PC-3 (cell line): ENCODE results near the gene MACROD2. TPM values are rescaled to one million over a fixed set of nuclear protein-coding genes. Genes with fewer than 3 reads are reported as not detected.

Source experiments
- ATAC-seq: fragments of 200-7000 bp; cut with Tn5 transposase; 2 replicates; pipeline ENCODE4 v1.9.1; 2020; ENCODE audit warnings: mild to moderate bottlenecking, moderate library complexity
- BruUV-seq: library from RNA; stranded (reverse); fragments of 400-500 nt; replicated peaks from 2 replicates; lab custom pipeline; 2021; lab: Mats Ljungman, UMichigan
- CTCF ChIA-PET: fragments of 300-600 bp; sonication (Branson Sonifier 250); formaldehyde crosslinking; loops from one replicate; lab custom pipeline; 2022; ENCODE audit warnings: antibody characterized with exemption; lab: Charles Lee
- POLR2A ChIA-PET: fragments of 300-600 bp; sonication (Branson Sonifier 250); formaldehyde crosslinking; loops from one replicate; lab custom pipeline; 2022; ENCODE audit warnings: antibody characterized with exemption; ENCODE audit not compliant: unreplicated experiment; lab: Charles Lee
- DNase-seq: peaks from one replicate; pipeline ENCODE4 v3.0.0-alpha.2; 2015
- H2AFZ ChIP-seq: fragments of 300-600 bp; sonication (generic); 2 replicates; pipeline ENCODE4 v1.6.0; 2016; ENCODE audit warnings: antibody characterized with exemption, low read length
- H3F3A ChIP-seq: fragments of 300-600 bp; sonication (generic); one replicate; pipeline ENCODE4 v1.6.0; 2017; ENCODE audit warnings: antibody characterized with exemption, low read length, control low read depth, mild to moderate bottlenecking; ENCODE audit not compliant: unreplicated experiment
- H3K27ac ChIP-seq: fragments of 300-600 bp; sonication (generic); 2 replicates; pipeline ENCODE4 v1.5.1; 2016; ENCODE audit warnings: mild to moderate bottlenecking, low read length
- H3K27me3 ChIP-seq: fragments of 300-600 bp; sonication (generic); 2 replicates; pipeline ENCODE4 v1.6.1; 2016; ENCODE audit warnings: low read length, mixed read lengths
- H3K36me3 ChIP-seq: fragments of 300-600 bp; sonication (generic); 2 replicates; pipeline ENCODE4 v1.6.1; 2016; ENCODE audit warnings: low read depth, mixed run types, low read length, mixed read lengths
- H3K4me1 ChIP-seq: fragments of 300-600 bp; sonication (generic); 2 replicates; pipeline ENCODE4 v1.5.1; 2016; ENCODE audit warnings: low read length; ENCODE audit not compliant: insufficient read depth
- H3K4me2 ChIP-seq: fragments of 300-600 bp; sonication (generic); 2 replicates; pipeline ENCODE4 v1.6.0; 2016; ENCODE audit warnings: low read length
- H3K4me3 ChIP-seq: fragments of 300-600 bp; sonication (generic); 2 replicates; pipeline ENCODE4 v1.5.1; 2016; ENCODE audit warnings: mild to moderate bottlenecking, low read length, mixed read lengths
- H3K79me2 ChIP-seq: fragments of 300-600 bp; sonication (generic); 2 replicates; pipeline ENCODE4 v1.6.1; 2017; ENCODE audit warnings: low read length, mixed read lengths
- H3K9ac ChIP-seq: fragments of 300-600 bp; sonication (generic); 2 replicates; pipeline ENCODE4 v1.6.0; 2016; ENCODE audit warnings: mild to moderate bottlenecking, low read length
- H3K9me2 ChIP-seq: fragments of 300-600 bp; sonication (generic); replicated peaks from 2 replicates; pipeline ENCODE4 v1.6.1; 2016; ENCODE audit warnings: mixed run types, low read length, mixed read lengths
- H3K9me3 ChIP-seq: fragments of 300-600 bp; sonication (generic); 2 replicates; pipeline ENCODE4 v1.6.1; 2016; ENCODE audit warnings: low read length, mixed read lengths
- H4K20me1 ChIP-seq: fragments of 300-600 bp; sonication (generic); 2 replicates; pipeline ENCODE4 v1.6.1; 2016; ENCODE audit warnings: low read length, mixed read lengths
- CTCF ChIP-seq: fragments of 300-600 bp; sonication (generic); conservative IDR thresholded peaks from 2 replicates; pipeline ENCODE4 v1.5.1; 2017; ENCODE audit warnings: antibody characterized with exemption, low read depth, mild to moderate bottlenecking, low read length
- EZH2 ChIP-seq: fragments of 300-600 bp; sonication (generic); IDR thresholded peaks from one replicate; pipeline ENCODE4 v1.6.1; 2017; ENCODE audit warnings: antibody characterized with exemption, mild to moderate bottlenecking, low read length; ENCODE audit not compliant: unreplicated experiment
- EZH2phosphoT487 ChIP-seq: fragments of 300-600 bp; sonication (generic); IDR thresholded peaks from 2 replicates; pipeline ENCODE4 v1.6.1; 2018; ENCODE audit warnings: mild to moderate bottlenecking, antibody characterized with exemption, low read length, borderline replicate concordance
- intact Hi-C: fragments of 100-400 bp; cut with micrococcal nuclease; formaldehyde crosslinking; loops from 2 replicates; pipeline ENCODE4 v1.9.0; 2023
- total RNA-seq: library from RNA; depleted of rRNA; stranded (reverse); fragments of >200 nt; gene quantifications from 2 replicates; pipeline ENCODE4 v1.2.3, GENCODE V29; 2014

Gene MACROD2
- total RNA-seq, 1 experiment from 2014 or later: 3.1 TPM

DNA sequence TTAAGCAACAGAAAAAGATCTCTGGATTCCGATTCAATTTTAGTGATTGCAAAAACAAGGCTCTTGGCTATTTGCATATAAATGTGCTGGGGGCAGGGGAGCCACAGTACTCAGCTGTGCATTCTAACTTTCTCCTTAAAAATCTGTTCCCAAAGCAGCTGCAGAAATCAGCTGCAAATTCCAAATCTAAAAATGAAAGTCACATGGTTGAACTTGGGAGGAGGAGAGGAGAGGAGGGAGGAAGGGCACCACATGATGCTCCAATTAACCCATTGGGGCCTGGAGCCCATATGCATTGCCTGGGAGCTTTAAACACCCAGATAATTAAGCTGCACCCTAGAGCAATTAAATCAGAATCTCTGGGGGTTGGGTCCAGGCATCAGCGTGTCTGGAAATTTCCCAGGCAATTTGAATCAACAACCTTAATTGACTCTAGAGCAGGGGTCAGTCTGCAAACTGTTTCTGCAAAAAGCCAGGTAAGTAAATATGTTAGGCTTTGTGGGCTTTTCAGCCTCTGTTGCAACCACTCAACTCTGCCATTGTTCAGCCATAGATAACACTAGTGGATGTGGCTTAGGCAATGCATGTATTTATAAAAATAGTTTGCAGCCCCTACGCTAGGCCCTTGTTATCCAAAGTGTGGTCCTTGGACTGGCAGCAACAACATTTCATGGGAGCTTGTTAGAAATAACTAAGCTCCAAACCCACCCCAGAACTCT, 2069.8 kb downstream of the MACROD2 start:
- Histone ChIP-seq H3K9me2 (no peaks in the 10 kb centered on the region), H3K27me3 (no peaks in the 10 kb centered on the region), H2AFZ (no peak overlapping the region), H3K9ac (no peak overlapping the region), H3F3A (no peaks in the 10 kb centered on the region), H3K9me3 (no peaks in the 10 kb centered on the region), H3K27ac (no peak overlapping the region), H3K4me3 (no peak overlapping the region), H3K4me1 (peaks cover 16% of the 10 kb centered on the region), H3K4me2 (no peak overlapping the region), H3K79me2 (no peaks in the 10 kb centered on the region), H4K20me1 (no peaks in the 10 kb centered on the region), H3K36me3 (no peaks in the 10 kb centered on the region)
- TF ChIP-seq CTCF (no peak), EZH2 (no peak), EZH2phosphoT487 (no peak)
- intact Hi-C loops: no loop called here
- no peak for ATAC-seq
- no TSS peak for BruUV-seq
- CTCF ChIA-PET: no interaction called here
- POLR2A ChIA-PET: no interaction called here
- DNase-seq: no peak

DNA sequence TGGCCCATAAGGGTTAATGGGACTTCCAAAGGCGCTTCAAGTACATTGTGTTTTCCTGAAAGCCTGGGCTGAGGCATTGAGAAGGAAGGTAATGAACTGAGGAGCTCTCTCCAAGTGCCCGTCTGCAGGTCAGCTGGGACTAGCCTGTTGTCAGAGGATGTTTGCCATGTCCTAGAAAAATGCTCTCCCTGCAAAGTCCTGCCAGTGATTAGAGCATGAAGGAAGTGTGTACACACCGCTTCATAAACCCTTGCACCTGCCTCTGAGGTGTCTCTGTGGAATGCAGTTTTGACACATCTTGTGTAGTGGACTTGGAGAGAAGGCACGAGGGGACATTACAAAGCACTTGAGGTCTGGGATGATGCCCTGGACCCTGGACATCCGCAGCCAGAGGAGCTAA, 2071.3 kb downstream of the MACROD2 start:
- no TSS peak for BruUV-seq
- Histone ChIP-seq H3K9ac (no peak overlapping the region), H3F3A (no peaks in the 10 kb centered on the region), H3K9me3 (no peaks in the 10 kb centered on the region), H3K4me1 (peaks cover 9% of the 10 kb centered on the region), H3K9me2 (no peaks in the 10 kb centered on the region), H4K20me1 (no peaks in the 10 kb centered on the region), H3K4me3 (no peak overlapping the region), H3K36me3 (no peaks in the 10 kb centered on the region), H3K27me3 (no peaks in the 10 kb centered on the region), H3K4me2 (no peak overlapping the region), H3K27ac (no peak overlapping the region), H2AFZ (no peak overlapping the region), H3K79me2 (no peaks in the 10 kb centered on the region)
- intact Hi-C loops: no loop called here
- ChIA-PET POLR2A (interaction anchor here (0.6 kb wide), 1 partner anchor 1201 kb away, joined by 4 read pairs; no protein-coding TSS in a partner anchor), CTCF (interaction anchor here (0.5 kb wide), 1 partner anchor 780 kb away, joined by 3 read pairs; no protein-coding TSS in a partner anchor)
- TF ChIP-seq EZH2phosphoT487 (no peak), EZH2 (no peak), CTCF (no peak)
- DNase-seq (no peak), ATAC-seq (no peak)

DNA sequence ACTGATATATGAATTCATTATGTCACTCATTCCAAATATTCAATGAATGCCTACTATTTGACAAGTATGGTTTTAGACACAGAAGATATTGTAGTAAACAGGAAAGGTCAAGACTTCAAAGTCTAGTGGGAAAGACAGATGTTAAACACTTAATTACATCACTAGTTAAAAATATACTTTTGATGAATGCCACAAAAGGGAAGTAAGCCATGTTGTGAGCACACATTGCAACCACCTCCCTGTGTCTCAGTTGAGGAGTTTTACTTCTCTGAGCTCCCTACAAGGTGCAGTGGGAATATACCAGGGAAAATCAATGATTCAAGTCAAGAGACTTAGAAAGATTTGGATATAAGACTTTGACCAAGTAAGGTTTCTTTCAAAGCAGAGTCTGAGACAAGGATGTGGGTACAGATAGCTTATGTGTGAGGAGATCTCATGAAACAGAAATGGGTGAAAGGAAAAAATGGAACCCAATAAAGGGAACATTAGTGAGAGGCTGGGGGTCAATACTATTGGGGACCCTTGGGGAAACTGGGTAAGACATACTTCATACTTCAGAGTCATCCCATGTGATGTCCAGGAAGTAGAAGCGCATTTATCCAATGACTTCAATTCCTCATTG, 2074.2 kb downstream of the MACROD2 start:
- intact Hi-C loops: no loop called here
- ChIA-PET POLR2A (no interaction called here), CTCF (no interaction called here)
- no peak overlapping the region for H3K9ac ChIP-seq
- H3K9me2 ChIP-seq: no peaks in the 10 kb centered on the region
- H3K27ac ChIP-seq: no peak overlapping the region
- H2AFZ ChIP-seq: no peak overlapping the region
- H4K20me1 ChIP-seq: no peaks in the 10 kb centered on the region
- DNase-seq (no peak), ATAC-seq (no peak)
- no peaks in the 10 kb centered on the region for H3K4me1 ChIP-seq
- no peaks in the 10 kb centered on the region for H3K36me3 ChIP-seq
- BruUV-seq: no TSS peak
- no peak for TF ChIP-seq EZH2
- TF ChIP-seq CTCF: no peak
- TF ChIP-seq EZH2phosphoT487: no peak
- no peaks in the 10 kb centered on the region for H3K9me3 ChIP-seq
- H3K79me2 ChIP-seq: no peaks in the 10 kb centered on the region
- H3K27me3 ChIP-seq: no peaks in the 10 kb centered on the region
- H3K4me3 ChIP-seq: no peak overlapping the region
- H3F3A ChIP-seq: no peaks in the 10 kb centered on the region
- no peak overlapping the region for H3K4me2 ChIP-seq
